Erythroblast (primary cell): ENCODE measurements around the gene DAP.

ENCODE experiments used
- GATA1 ChIP-seq: IDR thresholded peaks from 2 replicates; pipeline ENCODE4 v1.6.1; 2011; ENCODE audit warnings: low read depth, mild to moderate bottlenecking, control low read depth, low read length, moderate library complexity
- POLR2A ChIP-seq: IDR thresholded peaks from 2 replicates; pipeline ENCODE4 v1.6.1; 2011; ENCODE audit warnings: mild to moderate bottlenecking, low read length

- TF ChIP-seq POLR2A (no peak), GATA1 (no peak)
Measured at GRCh38 chr5:10736808-10737207, 24.2 kb downstream of the DAP start.
